Measurements from ENCODE around the gene RAB30. TPM values are rescaled to one million over a fixed set of nuclear protein-coding genes. Genes with fewer than 3 reads are reported as not detected.
A peak's percentile ranks its signal among the peaks of the same experiment; 100 is the strongest.
"Not testable (repeated sequence)": the region's sequence is repeated elsewhere in the genome, so short reads cannot be mapped to it uniquely, and the experiment has no call there.

Gene RAB30
- polyA plus RNA-seq, 4 donors = 3.2 to 15.9 (median 8.9) TPM

- DNase-seq = no peak
- 89 to 94% (median 94%) methylated on average over 2 of the region's 2 CpGs for WGBS, 3 donors
- H3K9me3 ChIP-seq (ENCODE audit: control insufficient read depth in 2 of 2, insufficient read depth in 1 of 2, low read depth in 1 of 2, low read length in 1 of 2) = peaks cover 2 to 27% of the 10 kb centered on the region in 2 donors
- H3K4me1 ChIP-seq (ENCODE audit: control insufficient read depth in 3 of 3, insufficient read depth in 2 of 3, low read depth in 1 of 3, low read length in 2 of 3) = no peaks in the 10 kb centered on the region
- FAIRE-seq = no peak
- no peak overlapping the region for H3K27ac ChIP-seq (ENCODE audit: low read depth in 1 of 3, low read length in 2 of 3)
- H3K27me3 ChIP-seq (ENCODE audit: control insufficient read depth in 3 of 3, insufficient read depth in 3 of 3, low read length in 3 of 3) = no peaks in the 10 kb centered on the region
- no peaks in the 10 kb centered on the region for H3K36me3 ChIP-seq (ENCODE audit: control insufficient read depth in 3 of 3, insufficient read depth in 2 of 3, low read depth in 1 of 3, low read length in 3 of 3)
- H3K4me3 ChIP-seq (ENCODE audit: low read depth in 1 of 3, low read length in 3 of 3) = no peak overlapping the region
Observed at GRCh38 chr11:82944198-82944597, 127.5 kb downstream of the RAB30 start.

GRCh38 chr11:82943430-82943829 lies 128.3 kb downstream of the RAB30 start:
- not testable (repeated sequence) for H3K36me3 ChIP-seq (ENCODE audit: control insufficient read depth in 3 of 3, insufficient read depth in 2 of 3, low read depth in 1 of 3, low read length in 3 of 3); FAIRE-seq

DNA sequence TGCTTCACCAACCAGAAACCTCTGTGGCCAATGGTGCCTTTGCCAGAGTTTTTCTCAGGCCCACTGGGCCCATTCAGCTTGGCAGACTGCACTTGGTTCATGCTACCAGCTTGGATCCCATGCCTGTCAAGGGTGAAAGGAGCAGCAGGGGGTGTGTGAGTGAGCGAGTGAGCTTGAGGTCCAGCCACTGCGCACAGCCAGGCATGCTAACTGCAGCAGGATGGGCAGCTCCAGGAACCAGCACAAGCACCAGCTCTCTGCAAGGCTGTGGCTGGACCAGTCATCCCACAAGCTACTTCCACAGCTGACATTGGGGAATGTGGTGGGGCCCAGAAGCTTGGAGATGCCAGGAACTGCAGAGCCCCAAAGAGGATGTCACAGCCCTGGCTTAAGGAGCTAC lies 129.3 kb downstream of the RAB30 start:
- no peaks in the 10 kb centered on the region for H3K27me3 ChIP-seq (ENCODE audit: control insufficient read depth in 3 of 3, insufficient read depth in 3 of 3, low read length in 3 of 3)
- no peak for FAIRE-seq
- no peak for DNase-seq
- H3K4me3 ChIP-seq (ENCODE audit: low read depth in 1 of 3, low read length in 3 of 3) = no peak overlapping the region
- H3K36me3 ChIP-seq (ENCODE audit: control insufficient read depth in 3 of 3, insufficient read depth in 2 of 3, low read depth in 1 of 3, low read length in 3 of 3) = no peaks in the 10 kb centered on the region
- peaks cover 2 to 28% of the 10 kb centered on the region in 2 donors for H3K9me3 ChIP-seq (ENCODE audit: control insufficient read depth in 2 of 2, insufficient read depth in 1 of 2, low read depth in 1 of 2, low read length in 1 of 2)
- no peak overlapping the region for H3K27ac ChIP-seq (ENCODE audit: low read depth in 1 of 3, low read length in 2 of 3)
- no peaks in the 10 kb centered on the region for H3K4me1 ChIP-seq (ENCODE audit: control insufficient read depth in 3 of 3, insufficient read depth in 2 of 3, low read depth in 1 of 3, low read length in 2 of 3)
- 98 to 100% (median 100%) methylated on average over 2 of the region's 2 CpGs for WGBS, 3 donors

More at GRCh38 chr11:82943430-82943829, 128.3 kb downstream of the RAB30 start:
- H3K27me3 ChIP-seq (ENCODE audit: control insufficient read depth in 3 of 3, insufficient read depth in 3 of 3, low read length in 3 of 3); H3K4me3 ChIP-seq (ENCODE audit: low read depth in 1 of 3, low read length in 3 of 3); H3K27ac ChIP-seq (ENCODE audit: low read depth in 1 of 3, low read length in 2 of 3); H3K4me1 ChIP-seq (ENCODE audit: control insufficient read depth in 3 of 3, insufficient read depth in 2 of 3, low read depth in 1 of 3, low read length in 2 of 3): not testable (repeated sequence)
- WGBS, 3 donors = 10 to 60% (median 40%) methylated on average over 1 of the region's 1 CpG
- DNase-seq = peak; percentile 45 to 91
- peaks cover 2 to 28% of the 10 kb centered on the region in 2 donors for H3K9me3 ChIP-seq (ENCODE audit: control insufficient read depth in 2 of 2, insufficient read depth in 1 of 2, low read depth in 1 of 2, low read length in 1 of 2)

GRCh38 chr11:82939456-82939855 lies 132.2 kb downstream of the RAB30 start:
- Histone ChIP-seq H3K36me3 (ENCODE audit: control insufficient read depth in 3 of 3, insufficient read depth in 2 of 3, low read depth in 1 of 3, low read length in 3 of 3) (no peaks in the 10 kb centered on the region), H3K27me3 (ENCODE audit: control insufficient read depth in 3 of 3, insufficient read depth in 3 of 3, low read length in 3 of 3) (no peaks in the 10 kb centered on the region), H3K27ac (ENCODE audit: low read depth in 1 of 3, low read length in 2 of 3) (no peak overlapping the region), H3K9me3 (ENCODE audit: control insufficient read depth in 2 of 2, insufficient read depth in 1 of 2, low read depth in 1 of 2, low read length in 1 of 2) (peaks cover 2 to 25% of the 10 kb centered on the region in 2 donors), H3K4me1 (ENCODE audit: control insufficient read depth in 3 of 3, insufficient read depth in 2 of 3, low read depth in 1 of 3, low read length in 2 of 3) (no peaks in the 10 kb centered on the region), H3K4me3 (ENCODE audit: low read depth in 1 of 3, low read length in 3 of 3) (no peak overlapping the region)
- DNase-seq (no peak), FAIRE-seq (no peak)
- WGBS, 3 donors = 97 to 100% (median 98%) methylated on average over 2 of the region's 2 CpGs

GRCh38 chr11:82937554-82937953 lies 134.1 kb downstream of the RAB30 start:
- no peaks in the 10 kb centered on the region for H3K27me3 ChIP-seq (ENCODE audit: control insufficient read depth in 3 of 3, insufficient read depth in 3 of 3, low read length in 3 of 3)
- no peak overlapping the region for H3K4me3 ChIP-seq (ENCODE audit: low read depth in 1 of 3, low read length in 3 of 3)
- H3K4me1 ChIP-seq (ENCODE audit: control insufficient read depth in 3 of 3, insufficient read depth in 2 of 3, low read depth in 1 of 3, low read length in 2 of 3) = no peaks in the 10 kb centered on the region
- no peaks in the 10 kb centered on the region for H3K36me3 ChIP-seq (ENCODE audit: control insufficient read depth in 3 of 3, insufficient read depth in 2 of 3, low read depth in 1 of 3, low read length in 3 of 3)
- no peak for DNase-seq
- H3K9me3 ChIP-seq (ENCODE audit: control insufficient read depth in 2 of 2, insufficient read depth in 1 of 2, low read depth in 1 of 2, low read length in 1 of 2) = peaks cover 0 to 7% of the 10 kb centered on the region in 2 donors
- H3K27ac ChIP-seq (ENCODE audit: low read depth in 1 of 3, low read length in 2 of 3) = no peak overlapping the region
- no peak for FAIRE-seq
- 94 to 96% (median 95%) methylated on average over 2 of the region's 2 CpGs for WGBS, 3 donors

DNA sequence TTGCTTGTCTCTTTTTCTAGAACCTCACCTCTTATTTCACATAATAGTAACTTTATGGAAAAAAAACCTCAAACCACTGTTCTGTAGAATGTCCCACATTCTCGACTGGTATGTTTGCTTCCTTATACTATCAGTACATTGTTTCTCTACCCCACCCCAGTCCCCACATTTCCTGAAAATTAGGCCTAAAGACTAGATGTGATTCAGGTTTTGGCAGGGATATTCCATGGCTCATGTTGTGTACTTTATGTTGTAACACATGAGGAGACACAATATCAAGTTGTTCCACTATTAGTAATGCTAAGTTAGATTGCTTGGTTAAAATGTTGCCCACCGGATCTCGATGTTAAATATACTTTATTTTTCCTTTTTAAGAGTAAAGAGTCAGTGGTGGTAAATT lies 135.4 kb downstream of the RAB30 start:
- FAIRE-seq = no peak
- Histone ChIP-seq H3K9me3 (ENCODE audit: control insufficient read depth in 2 of 2, insufficient read depth in 1 of 2, low read depth in 1 of 2, low read length in 1 of 2) (peaks cover 0 to 2% of the 10 kb centered on the region in 2 donors), H3K27ac (ENCODE audit: low read depth in 1 of 3, low read length in 2 of 3) (no peak overlapping the region), H3K27me3 (ENCODE audit: control insufficient read depth in 3 of 3, insufficient read depth in 3 of 3, low read length in 3 of 3) (no peaks in the 10 kb centered on the region), H3K4me3 (ENCODE audit: low read depth in 1 of 3, low read length in 3 of 3) (no peak overlapping the region), H3K4me1 (ENCODE audit: control insufficient read depth in 3 of 3, insufficient read depth in 2 of 3, low read depth in 1 of 3, low read length in 2 of 3) (no peaks in the 10 kb centered on the region), H3K36me3 (ENCODE audit: control insufficient read depth in 3 of 3, insufficient read depth in 2 of 3, low read depth in 1 of 3, low read length in 3 of 3) (no peaks in the 10 kb centered on the region)
- 90 to 92% (median 90%) methylated on average over 3 of the region's 3 CpGs for WGBS, 3 donors
- DNase-seq = no peak

- Histone ChIP-seq H3K27me3 (ENCODE audit: control insufficient read depth in 3 of 3, insufficient read depth in 3 of 3, low read length in 3 of 3) (no peaks in the 10 kb centered on the region), H3K36me3 (ENCODE audit: control insufficient read depth in 3 of 3, insufficient read depth in 2 of 3, low read depth in 1 of 3, low read length in 3 of 3) (no peaks in the 10 kb centered on the region), H3K4me3 (ENCODE audit: low read depth in 1 of 3, low read length in 3 of 3) (no peak overlapping the region), H3K4me1 (ENCODE audit: control insufficient read depth in 3 of 3, insufficient read depth in 2 of 3, low read depth in 1 of 3, low read length in 2 of 3) (no peaks in the 10 kb centered on the region), H3K9me3 (ENCODE audit: control insufficient read depth in 2 of 2, insufficient read depth in 1 of 2, low read depth in 1 of 2, low read length in 1 of 2) (no peaks in the 10 kb centered on the region), H3K27ac (ENCODE audit: low read depth in 1 of 3, low read length in 2 of 3) (no peak overlapping the region)
- FAIRE-seq = no peak
- DNase-seq = no peak
- 91 to 93% (median 92%) methylated on average over 1 of the region's 1 CpG for WGBS, 3 donors
Observed at GRCh38 chr11:82932564-82932963, 139.1 kb downstream of the RAB30 start.

DNA sequence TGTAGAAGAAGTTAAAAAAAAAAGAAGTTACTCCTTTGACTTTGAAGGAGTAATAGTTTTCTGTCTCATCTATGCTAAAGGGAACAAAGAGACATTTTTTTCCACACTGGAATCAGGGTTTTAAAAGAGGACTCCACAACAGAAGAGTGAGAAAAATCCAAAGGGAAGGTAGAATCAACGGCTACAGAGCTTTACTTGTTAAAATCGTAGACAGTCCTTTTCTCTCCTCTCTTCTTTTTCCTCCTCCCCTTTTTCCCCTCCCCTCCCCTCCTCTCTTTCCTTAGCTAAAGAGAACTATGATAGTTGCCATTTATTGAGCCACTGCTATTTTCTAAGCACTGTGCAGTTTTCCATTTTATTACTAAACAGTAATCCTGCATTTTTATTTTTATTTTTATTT lies 141.0 kb downstream of the RAB30 start:
- Histone ChIP-seq H3K27ac (ENCODE audit: low read depth in 1 of 3, low read length in 2 of 3) (no peak overlapping the region), H3K27me3 (ENCODE audit: control insufficient read depth in 3 of 3, insufficient read depth in 3 of 3, low read length in 3 of 3) (no peaks in the 10 kb centered on the region), H3K4me1 (ENCODE audit: control insufficient read depth in 3 of 3, insufficient read depth in 2 of 3, low read depth in 1 of 3, low read length in 2 of 3) (no peaks in the 10 kb centered on the region), H3K4me3 (ENCODE audit: low read depth in 1 of 3, low read length in 3 of 3) (no peak overlapping the region), H3K36me3 (ENCODE audit: control insufficient read depth in 3 of 3, insufficient read depth in 2 of 3, low read depth in 1 of 3, low read length in 3 of 3) (no peaks in the 10 kb centered on the region), H3K9me3 (ENCODE audit: control insufficient read depth in 2 of 2, insufficient read depth in 1 of 2, low read depth in 1 of 2, low read length in 1 of 2) (no peaks in the 10 kb centered on the region)
- no peak for FAIRE-seq
- DNase-seq = no peak
- 73 to 93% (median 85%) methylated on average over 2 of the region's 2 CpGs for WGBS, 3 donors

DNA sequence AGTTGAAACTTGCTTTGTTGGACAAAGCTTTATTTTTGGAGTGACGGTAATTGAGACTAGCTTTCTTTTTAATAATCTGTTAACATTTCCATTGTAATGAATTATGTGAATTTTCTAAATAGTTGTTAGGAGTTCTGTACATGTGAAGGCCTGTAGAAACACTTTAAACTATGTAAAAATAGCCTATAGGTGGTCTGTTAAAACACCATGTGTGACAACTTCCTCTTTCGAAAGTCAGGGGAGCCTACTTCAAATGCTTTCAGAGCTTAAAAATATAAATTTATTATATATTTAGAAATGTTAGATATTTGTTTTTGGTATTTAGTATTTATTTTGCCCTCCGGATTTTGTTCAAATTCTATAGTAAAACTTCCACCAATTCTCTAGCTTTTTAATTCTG lies 141.5 kb downstream of the RAB30 start:
- Histone ChIP-seq H3K4me3 (ENCODE audit: low read depth in 1 of 3, low read length in 3 of 3) (no peak overlapping the region), H3K9me3 (ENCODE audit: control insufficient read depth in 2 of 2, insufficient read depth in 1 of 2, low read depth in 1 of 2, low read length in 1 of 2) (no peaks in the 10 kb centered on the region), H3K27me3 (ENCODE audit: control insufficient read depth in 3 of 3, insufficient read depth in 3 of 3, low read length in 3 of 3) (no peaks in the 10 kb centered on the region), H3K27ac (ENCODE audit: low read depth in 1 of 3, low read length in 2 of 3) (no peak overlapping the region), H3K36me3 (ENCODE audit: control insufficient read depth in 3 of 3, insufficient read depth in 2 of 3, low read depth in 1 of 3, low read length in 3 of 3) (no peaks in the 10 kb centered on the region), H3K4me1 (ENCODE audit: control insufficient read depth in 3 of 3, insufficient read depth in 2 of 3, low read depth in 1 of 3, low read length in 2 of 3) (no peaks in the 10 kb centered on the region)
- no peak for FAIRE-seq
- WGBS, 3 donors = 77 to 93% (median 79%) methylated on average over 3 of the region's 3 CpGs
- no peak for DNase-seq
